Sigmoid colon (tissue), 7 donors: ENCODE measurements around the gene DTD2. TPM values are rescaled to one million over a fixed set of nuclear protein-coding genes. Genes with fewer than 3 reads are reported as not detected.

Experiments
- DNase-seq: peaks from one replicate; pipeline ENCODE4 v3.0.0-alpha.2; 2019
- H3K27ac ChIP-seq, 4 donors: fragments of 200-600 bp; sonication (generic); one replicate each; pipeline ENCODE4 v1.5.1; 2016 to 2019; ENCODE audit warnings: mild to moderate bottlenecking in 1 of 4
- H3K27me3 ChIP-seq, 3 donors: fragments of 200-600 bp; sonication (generic); one replicate each; pipeline ENCODE4 v1.5.1; 2019; ENCODE audit warnings: mild to moderate bottlenecking in 1 of 3
- H3K36me3 ChIP-seq, 4 donors: fragments of 200-600 bp; sonication (generic); one replicate each; pipeline ENCODE4 v1.5.1; 2016 to 2019
- H3K4me1 ChIP-seq, 4 donors: fragments of 200-600 bp; sonication (generic); one replicate each; pipeline ENCODE4 v1.5.1; 2017 to 2019
- H3K4me3 ChIP-seq, 4 donors: fragments of 200-600 bp; sonication (generic); one replicate each; pipeline ENCODE4 v1.5.1; 2017 to 2019; ENCODE audit warnings: mild to moderate bottlenecking in 2 of 4, moderate library complexity in 1 of 4
- H3K9me3 ChIP-seq, 4 donors: fragments of 200-600 bp in 3 of 4; sonication (generic) in 3 of 4; one replicate each; pipeline versions ENCODE4 v1.5.1 to v1.6.1; 2013 to 2019
- POLR2A ChIP-seq, 2 donors: fragments of 450-650 bp; IDR thresholded peaks; one replicate each; pipeline ENCODE4 v1.6.1; 2016; ENCODE audit warnings: antibody characterized with exemption in 2 of 2, mild to moderate bottlenecking in 2 of 2, moderate library complexity in 2 of 2
- WGBS, 2 donors: extraction: QIAGEN DNeasy Blood & Tissue Kit; methylation state at CpG; one replicate each; pipeline ENCODE4 v1.1.7; 2013; 5-methylcytosine and 5-hydroxymethylcytosine counted together
- intact Hi-C: fragments of 100-400 bp; cut with DNase I; formaldehyde crosslinking; loops from one replicate; pipeline ENCODE4 v1.15.1; 2023
- polyA plus RNA-seq, 3 donors: library from polyadenylated mRNA; stranded (reverse); fragments of 200-250 nt; gene quantifications; one replicate each; pipeline ENCODE4 v1.2.3, GENCODE V29; 2013
- total RNA-seq, 4 donors: library from RNA; depleted of rRNA; stranded (reverse); fragments of >200 nt; gene quantifications; one replicate each; pipeline ENCODE4 v1.1.0, GENCODE V29; 2016
- donor health status: healthy with polysubstance abuse.
- donor health status: Bipolar disorder and iron deficiency.
- donor health status: healthy.

The DTD2 gene
- total and polyA plus RNA-seq, 7 donors: 10.8 to 31.6 (median 26.0) TPM

GRCh38 chr14:31400031-31400638 lies 57.2 kb downstream of the DTD2 start:
- Histone ChIP-seq H3K36me3 (peaks cover 0 to 66% (median 9%) of the 10 kb centered on the region in 4 donors), H3K9me3 (no peaks in the 10 kb centered on the region), H3K4me1 (no peaks in the 10 kb centered on the region), H3K4me3 (no peak overlapping the region), H3K27ac (no peak overlapping the region), H3K27me3 (no peaks in the 10 kb centered on the region)
- no peak for TF ChIP-seq POLR2A (IDR thresholded peaks at IDR 0.05)
- intact Hi-C loops: no loop called here
- DNase-seq: no peak
- WGBS, 2 donors: 87 to 89% methylated on average over 5 of the region's 5 CpGs

Other genes with a start within 250 kb of the DTD2 start
- 100 to 1,000 TPM; 152 to 186 (median 174) TPM for gene HECTD1, start 249.7 kb downstream of the DTD2 start, total RNA-seq
- 10 to 100 TPM; 30.0 to 46.7 (median 40.5) TPM for gene HECTD1, start 249.7 kb downstream of the DTD2 start, polyA plus RNA-seq
- gene HEATR5A, start 37.0 kb downstream of the DTD2 start, total RNA-seq: 10 to 100 TPM; 27.6 to 41.9 (median 36.0) TPM
- 10 to 100 TPM in 2 of 3 donors, 1 to 10 TPM in 1; 9.3 to 28.7 (median 10.2) TPM for gene HEATR5A, start 37.0 kb downstream of the DTD2 start, polyA plus RNA-seq
- gene GPR33, start 30.5 kb upstream of the DTD2 start, total RNA-seq: not detected
- gene GPR33, start 30.5 kb upstream of the DTD2 start, polyA plus RNA-seq: not detected
- 10 to 100 TPM in 3 of 4 donors, 1 to 10 TPM in 1; 9.2 to 15.5 (median 13.2) TPM for gene NUBPL, start 103.9 kb upstream of the DTD2 start, total RNA-seq
- gene NUBPL, start 103.9 kb upstream of the DTD2 start, polyA plus RNA-seq: 1 to 10 TPM; 5.3 to 6.0 (median 5.6) TPM